Fibroblast of peridontal ligament (primary cell): ENCODE measurements around the gene FAM25A.
"Not testable (repeated sequence)": the region's sequence is repeated elsewhere in the genome, so short reads cannot be mapped to it uniquely, and the experiment has no call there.

Experiments used
- DNase-seq: peaks from one replicate; pipeline ENCODE4 v3.0.0-alpha.2; 2010; ENCODE audit errors: extremely low read depth

Gene FAM25A

GRCh38 chr10:87013528-87013927 lies 6.6 kb upstream of the FAM25A start:
- DNase-seq: not testable (repeated sequence)

GRCh38 chr10:87014986-87015716 lies 4.9 kb upstream of the FAM25A start:
- peak; percentile 72 for DNase-seq

GRCh38 chr10:87018127-87018526 lies 2.0 kb upstream of the FAM25A start:
- not testable (repeated sequence) for DNase-seq

- DNase-seq: not testable (repeated sequence)
These were observed 1.0 kb upstream of the FAM25A start for GRCh38 chr10:87019066-87019465.

GRCh38 chr10:87019504-87019903 lies 590 bp upstream of the FAM25A start:
- DNase-seq: not testable (repeated sequence)

GRCh38 chr10:87025285-87025958 lies 5.3 kb downstream of the FAM25A start:
- peak; percentile 66 for DNase-seq

GRCh38 chr10:87026747-87027508 lies 6.8 kb downstream of the FAM25A start:
- not testable (repeated sequence) for DNase-seq

GRCh38 chr10:87030419-87030818 lies 10.3 kb downstream of the FAM25A start:
- not testable (repeated sequence) for DNase-seq

- DNase-seq: no peak
These were observed 11.0 kb downstream of the FAM25A start for GRCh38 chr10:87030912-87031635.

GRCh38 chr10:87036623-87037022 lies 16.5 kb downstream of the FAM25A start:
- DNase-seq: no peak

- DNase-seq: no peak
These were observed 18.2 kb downstream of the FAM25A start for GRCh38 chr10:87038286-87038717.

GRCh38 chr10:87038786-87039185 lies 18.7 kb downstream of the FAM25A start:
- DNase-seq: no peak

GRCh38 chr10:87043579-87043978 lies 23.5 kb downstream of the FAM25A start:
- not testable (repeated sequence) for DNase-seq

GRCh38 chr10:87045434-87045938 lies 25.4 kb downstream of the FAM25A start:
- no peak for DNase-seq

- DNase-seq: no peak
These were observed 33.0 kb downstream of the FAM25A start for GRCh38 chr10:87053111-87053510.

GRCh38 chr10:87053577-87054181 lies 33.6 kb downstream of the FAM25A start:
- DNase-seq: no peak

GRCh38 chr10:87054373-87055295 lies 34.5 kb downstream of the FAM25A start:
- peak; percentile 68 for DNase-seq

GRCh38 chr10:87058171-87058570 lies 38.1 kb downstream of the FAM25A start:
- no peak for DNase-seq

- no peak for DNase-seq
These were observed 39.3 kb downstream of the FAM25A start for GRCh38 chr10:87059401-87059800.
